Coronary artery (tissue), 2 donors: ENCODE measurements around the gene MCL1.
"Not testable (repeated sequence)": the region's sequence is repeated elsewhere in the genome, so short reads cannot be mapped to it uniquely, and the experiment has no call there.

Experiments used
- DNase-seq: peaks from one replicate; pipeline ENCODE4 v3.0.0-alpha.2; 2017; ENCODE audit warnings: low spot score
- H3K27ac ChIP-seq, 2 donors: fragments of 200-600 bp; sonication (generic); one replicate each; pipeline ENCODE4 v1.5.1; 2016 to 2019
- H3K4me3 ChIP-seq: fragments of 200-600 bp; sonication (generic); 2 replicates; pipeline ENCODE4 v1.5.1; 2016; ENCODE audit warnings: mild to moderate bottlenecking, moderate library complexity
- TF ChIP-seq, protein P1 (sequence below): fragments of 200-600 bp; sonication (generic); IDR thresholded peaks from one replicate; pipeline ENCODE4 v1.5.1; 2019; ENCODE audit warnings: antibody characterized with exemption

Gene MCL1

DNA sequence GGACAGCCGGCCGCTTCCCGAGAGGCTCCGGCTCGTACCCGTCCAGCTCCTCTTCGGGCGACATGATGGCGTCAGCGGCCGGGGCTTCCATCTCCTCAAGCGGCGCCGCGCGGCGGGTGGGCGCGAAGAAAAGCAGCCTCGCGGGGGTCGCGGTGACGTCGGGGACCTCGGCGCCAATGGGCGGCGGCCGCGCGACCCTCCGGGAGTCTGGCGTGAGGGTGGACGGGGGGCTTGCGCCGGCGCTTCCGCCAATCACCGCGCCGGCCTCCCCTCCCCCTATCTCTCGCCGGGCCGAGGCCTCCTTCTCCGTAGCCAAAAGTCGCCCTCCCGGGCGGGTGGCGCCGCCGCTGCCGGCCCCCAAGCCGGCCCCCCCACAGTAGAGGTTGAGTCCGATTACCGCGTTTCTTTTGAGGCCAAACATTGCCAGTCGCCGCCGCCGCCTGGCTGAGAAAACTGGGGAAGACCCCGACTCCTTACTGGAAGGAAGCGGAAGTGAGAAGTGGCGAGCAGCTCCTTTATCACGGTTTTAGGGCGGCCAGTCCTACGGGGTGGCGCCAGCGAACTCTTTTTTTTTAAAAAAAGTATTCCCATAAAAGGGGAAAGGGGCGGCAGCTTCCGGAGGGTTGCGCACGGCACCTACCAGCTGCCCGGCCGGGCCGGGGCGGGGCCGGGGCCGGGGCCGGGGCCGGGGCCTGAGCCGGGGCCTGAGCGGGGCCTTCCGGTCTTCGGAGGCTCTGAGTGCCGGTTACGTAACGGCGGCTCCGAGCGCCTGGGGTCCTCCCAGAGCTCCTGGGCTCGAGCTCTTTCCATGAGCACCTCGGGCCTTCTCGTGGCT, at the start of gene MCL1:
MCL1 (minus strand) TSS at position 501 of the 835 bp plus-strand sequence; CDS start at position 421, 80 bp downstream.
- peak within 1 kb of the TSS; percentile 98 to 99 for H3K27ac ChIP-seq
- TF ChIP-seq, protein P1, sequence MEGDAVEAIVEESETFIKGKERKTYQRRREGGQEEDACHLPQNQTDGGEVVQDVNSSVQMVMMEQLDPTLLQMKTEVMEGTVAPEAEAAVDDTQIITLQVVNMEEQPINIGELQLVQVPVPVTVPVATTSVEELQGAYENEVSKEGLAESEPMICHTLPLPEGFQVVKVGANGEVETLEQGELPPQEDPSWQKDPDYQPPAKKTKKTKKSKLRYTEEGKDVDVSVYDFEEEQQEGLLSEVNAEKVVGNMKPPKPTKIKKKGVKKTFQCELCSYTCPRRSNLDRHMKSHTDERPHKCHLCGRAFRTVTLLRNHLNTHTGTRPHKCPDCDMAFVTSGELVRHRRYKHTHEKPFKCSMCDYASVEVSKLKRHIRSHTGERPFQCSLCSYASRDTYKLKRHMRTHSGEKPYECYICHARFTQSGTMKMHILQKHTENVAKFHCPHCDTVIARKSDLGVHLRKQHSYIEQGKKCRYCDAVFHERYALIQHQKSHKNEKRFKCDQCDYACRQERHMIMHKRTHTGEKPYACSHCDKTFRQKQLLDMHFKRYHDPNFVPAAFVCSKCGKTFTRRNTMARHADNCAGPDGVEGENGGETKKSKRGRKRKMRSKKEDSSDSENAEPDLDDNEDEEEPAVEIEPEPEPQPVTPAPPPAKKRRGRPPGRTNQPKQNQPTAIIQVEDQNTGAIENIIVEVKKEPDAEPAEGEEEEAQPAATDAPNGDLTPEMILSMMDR = no peak
- H3K4me3 ChIP-seq = peak within 1 kb of the TSS; percentile 87
- DNase-seq = peak; percentile 97

DNA sequence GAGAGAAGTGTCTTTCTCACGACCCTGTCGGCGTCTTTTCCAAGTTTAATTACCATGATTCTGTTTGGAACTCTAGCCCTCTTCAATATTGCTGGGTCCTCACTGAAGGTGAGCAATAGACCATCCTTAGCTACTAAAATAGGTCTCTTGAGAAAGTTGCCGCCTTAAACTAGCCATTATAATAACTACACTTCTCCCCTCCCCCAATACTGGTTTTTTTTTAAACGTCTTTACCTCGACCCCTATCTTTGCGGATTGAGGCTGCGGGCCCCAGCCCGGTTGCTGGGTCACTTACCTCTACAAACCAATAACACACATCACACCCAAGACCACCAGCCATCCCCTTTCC, 49.3 kb upstream of the MCL1 start:
- peak overlapping the region; percentile 93 for H3K27ac ChIP-seq
- TF ChIP-seq, protein P1 = no peak
- H3K4me3 ChIP-seq = peak overlapping the region; percentile 72
- DNase-seq = no peak

GRCh38 chr1:150627826-150628410, 48.5 kb upstream of the MCL1 start:
- DNase-seq = no peak
- TF ChIP-seq, protein P1 = no peak
- H3K27ac ChIP-seq = no peak overlapping the region
- H3K4me3 ChIP-seq = peak overlapping the region; percentile 72

GRCh38 chr1:150626150-150626549, 46.7 kb upstream of the MCL1 start:
- TF ChIP-seq, protein P1 = no peak
- no peak overlapping the region for H3K4me3 ChIP-seq
- DNase-seq = no peak
- no peak overlapping the region for H3K27ac ChIP-seq

DNA sequence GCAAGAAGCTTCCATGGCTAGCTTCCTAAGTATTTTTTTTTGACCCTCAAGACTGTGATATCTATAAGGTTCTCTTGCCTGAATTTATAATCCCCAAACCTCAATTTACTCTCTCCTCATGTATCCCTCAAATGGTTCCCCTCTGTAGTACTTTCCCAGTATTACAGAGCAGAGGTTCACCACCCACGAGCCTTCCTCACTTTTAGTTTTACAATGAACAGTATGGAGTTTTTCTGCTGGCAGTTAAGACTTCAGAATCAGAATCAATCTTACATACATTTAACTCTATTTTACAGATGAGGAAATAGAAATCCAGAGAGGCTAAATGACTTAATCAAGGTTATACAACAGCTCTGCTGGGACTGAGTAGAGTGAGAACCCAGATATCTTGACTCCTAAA, 45.1 kb upstream of the MCL1 start:
- not testable (repeated sequence) for H3K27ac ChIP-seq, H3K4me3 ChIP-seq, DNase-seq

- DNase-seq, H3K27ac ChIP-seq, H3K4me3 ChIP-seq: not testable (repeated sequence)
Observed at GRCh38 chr1:150624134-150624533, 44.7 kb upstream of the MCL1 start.

DNA sequence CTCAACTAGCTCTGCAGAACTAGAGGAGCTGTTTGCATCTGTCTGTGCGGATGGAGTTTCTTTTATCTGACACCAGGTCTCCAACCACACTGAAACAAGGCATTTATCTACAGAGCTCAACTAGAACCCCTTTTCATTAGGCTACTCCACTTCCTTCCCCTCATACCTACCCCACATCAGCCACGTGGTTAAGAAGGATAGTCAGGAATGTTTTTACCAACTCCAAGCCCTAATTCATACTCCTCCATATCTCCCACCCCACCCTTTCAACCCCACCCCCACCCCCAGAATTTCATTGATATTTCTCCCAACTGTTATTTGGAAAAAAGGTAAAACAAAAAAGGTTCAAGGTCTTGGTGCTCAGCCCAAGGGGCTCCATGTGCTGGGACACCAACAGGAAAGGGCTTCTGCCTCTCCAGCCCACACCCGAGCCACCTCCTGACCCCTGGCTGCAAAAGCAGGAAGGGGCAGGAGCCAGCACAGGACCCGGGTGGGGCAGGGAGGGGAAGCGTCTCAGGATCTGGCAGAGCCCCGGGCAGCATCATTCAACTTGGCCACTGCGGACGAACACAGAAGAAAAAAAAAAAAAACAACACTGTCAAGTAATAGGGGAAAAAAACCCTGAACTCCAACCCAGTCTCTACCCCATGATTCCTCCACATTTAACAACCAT, 43.0 kb upstream of the MCL1 start:
- Histone ChIP-seq H3K27ac (peak overlapping the region; percentile 44 to 64), H3K4me3 (no peak overlapping the region)
- DNase-seq = no peak
- TF ChIP-seq, protein P1 = no peak
